ENCODE measurements around the gene LYPD5.
"Not testable (repeated sequence)": the region's sequence is repeated elsewhere in the genome, so short reads cannot be mapped to it uniquely, and the experiment has no call there.

The LYPD5 gene

GRCh38 chr19:43820884-43821215 lies 18.6 kb upstream of the LYPD5 start:
- DNase-seq (ENCODE audit: extremely low read depth, low read depth): no peak
- TF ChIP-seq CTCF (IDR thresholded peaks at IDR 0.05; ENCODE audit: low read depth, low read length): no peak

DNA sequence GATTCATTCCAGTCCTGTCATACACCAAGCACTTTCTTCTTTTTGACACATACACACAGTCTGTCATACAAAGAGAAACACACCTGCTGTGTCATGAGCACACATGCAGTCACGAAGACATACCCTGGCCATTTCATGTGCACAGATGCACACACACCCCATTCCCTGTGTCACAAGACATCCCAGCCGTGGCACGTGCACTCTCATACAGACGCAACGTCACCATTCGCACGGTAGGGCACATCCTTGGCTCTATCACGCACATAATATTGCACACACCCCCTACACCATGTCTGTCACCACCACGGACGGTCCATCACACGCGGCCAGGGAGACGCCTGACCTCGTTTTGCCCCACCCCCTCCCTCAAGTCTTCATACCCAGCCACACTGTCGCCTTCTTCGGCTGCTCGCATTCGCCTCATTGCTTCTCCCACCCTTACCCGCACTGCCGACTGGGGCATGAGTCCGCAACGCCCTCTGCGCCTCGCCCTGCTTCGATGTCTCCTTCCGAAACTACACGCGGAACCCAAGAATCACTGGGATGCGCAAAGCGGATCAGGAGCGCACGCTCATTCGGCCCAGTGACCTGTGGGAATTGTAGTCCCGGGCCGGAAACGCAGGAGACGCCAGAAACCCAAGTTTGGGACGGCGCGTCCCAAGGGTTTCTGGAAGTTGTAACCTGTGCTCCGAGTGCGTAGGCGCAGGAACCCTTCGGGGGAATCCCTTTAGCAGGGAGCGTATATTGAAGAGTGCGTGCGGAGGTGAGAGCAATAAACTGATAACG lies 18.0 kb upstream of the LYPD5 start:
- TF ChIP-seq CTCF (IDR thresholded peaks at IDR 0.05; ENCODE audit: low read depth, low read length): no peak
- DNase-seq (ENCODE audit: extremely low read depth, low read depth): no peak

- no peak for DNase-seq (ENCODE audit: extremely low read depth, low read depth)
- no peak for TF ChIP-seq CTCF (IDR thresholded peaks at IDR 0.05; ENCODE audit: low read depth, low read length)
These were observed 16.3 kb upstream of the LYPD5 start for GRCh38 chr19:43818500-43818899.

DNA sequence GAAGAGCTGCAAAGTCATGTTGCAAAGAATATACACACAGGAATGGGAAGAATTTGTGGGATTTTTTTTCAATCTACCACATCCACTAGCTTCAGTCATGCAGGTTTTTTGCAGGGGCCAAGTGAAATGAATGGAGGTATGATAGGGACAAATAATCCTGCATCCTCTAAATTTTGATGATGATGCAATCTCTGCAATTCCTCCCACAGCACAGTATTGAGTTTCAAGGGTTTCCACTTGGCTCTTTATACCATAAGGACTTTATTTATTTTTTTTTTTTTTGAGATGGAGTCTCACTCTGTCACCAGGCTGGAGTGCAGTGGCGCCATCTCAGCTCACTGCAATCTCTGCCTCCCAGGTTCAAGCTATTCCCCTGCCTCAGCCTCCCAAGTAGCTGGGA lies 15.2 kb upstream of the LYPD5 start:
- not testable (repeated sequence) for DNase-seq (ENCODE audit: extremely low read depth, low read depth)

GRCh38 chr19:43814663-43815352 lies 12.6 kb upstream of the LYPD5 start:
- no peak for DNase-seq (ENCODE audit: extremely low read depth, low read depth)
- no peak for TF ChIP-seq CTCF (IDR thresholded peaks at IDR 0.05; ENCODE audit: low read depth, low read length)

DNA sequence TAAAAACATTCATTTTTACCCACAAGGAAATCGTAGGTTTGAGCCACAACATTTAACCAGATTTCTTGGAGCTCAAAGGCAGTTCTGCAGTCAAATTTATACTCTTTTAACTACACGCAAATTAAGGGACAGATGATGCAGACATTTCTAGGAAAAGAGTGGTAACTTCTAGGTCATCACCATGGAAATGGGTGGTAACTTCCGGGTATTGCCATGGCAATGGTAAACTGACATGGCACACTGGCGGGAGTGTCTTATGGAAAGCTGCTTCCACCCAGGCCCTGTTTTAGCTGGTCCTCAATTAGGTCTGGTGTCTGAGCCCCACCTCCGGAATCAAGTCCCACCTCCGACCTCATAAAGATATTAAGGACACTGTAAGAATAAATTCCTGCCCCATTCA lies 10.4 kb upstream of the LYPD5 start:
- no peak for DNase-seq (ENCODE audit: extremely low read depth, low read depth)
- TF ChIP-seq CTCF (IDR thresholded peaks at IDR 0.05; ENCODE audit: low read depth, low read length): no peak

DNA sequence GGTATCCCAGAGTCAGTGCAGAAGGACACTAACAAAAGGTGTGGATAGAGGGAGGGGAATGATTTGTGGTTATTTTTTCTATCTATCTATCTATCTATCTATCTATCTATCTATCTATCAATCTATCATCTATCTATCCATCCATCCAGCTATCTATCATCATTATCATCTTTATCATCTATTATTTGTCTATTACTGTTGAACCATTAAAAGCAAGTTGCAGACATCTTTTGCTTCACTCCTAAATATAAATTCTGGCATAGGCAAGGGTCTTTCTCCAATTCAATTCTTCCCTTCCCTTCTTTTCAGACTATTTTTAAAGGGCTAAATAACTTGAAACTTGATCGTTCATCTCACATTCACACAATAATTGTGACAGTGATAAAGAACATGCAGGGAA lies 10.0 kb upstream of the LYPD5 start:
- DNase-seq (ENCODE audit: extremely low read depth, low read depth): no peak
- no peak for TF ChIP-seq CTCF (IDR thresholded peaks at IDR 0.05; ENCODE audit: low read depth, low read length)

GRCh38 chr19:43811837-43812236 lies 9.6 kb upstream of the LYPD5 start:
- no peak for TF ChIP-seq CTCF (IDR thresholded peaks at IDR 0.05; ENCODE audit: low read depth, low read length)
- no peak for DNase-seq (ENCODE audit: extremely low read depth, low read depth)

Data from AG09319 (cell line).